GM15510 (cell line): Measurements from ENCODE around the gene TRAF5.

ENCODE experiments used
- POLR2A ChIP-seq: IDR thresholded peaks from 3 replicates; pipeline ENCODE4 v1.6.1; 2011; ENCODE audit warnings: borderline replicate concordance; ENCODE audit not compliant: insufficient read length; ENCODE audit errors: extremely low read depth

The TRAF5 gene

DNA sequence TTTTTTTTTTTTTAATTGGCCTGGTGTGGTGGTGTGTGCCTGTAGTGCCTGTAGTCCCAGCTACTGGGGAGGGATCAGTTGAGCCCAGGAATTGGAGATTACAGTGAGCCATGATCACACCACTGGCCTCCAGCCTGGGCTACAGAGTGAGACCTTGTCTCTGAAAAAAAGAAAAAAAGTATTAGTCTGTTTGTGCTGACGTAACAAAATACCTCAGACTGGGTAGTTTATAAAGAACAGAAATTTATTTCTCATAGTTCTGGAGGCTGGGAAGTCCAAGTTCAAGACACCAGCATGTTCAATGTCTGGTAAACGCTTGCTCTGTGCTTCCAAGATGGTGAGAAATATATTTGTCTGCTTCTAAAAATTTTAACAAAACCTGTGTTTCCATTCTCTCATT lies 25.8 kb downstream of the TRAF5 start:
- TF ChIP-seq POLR2A: no peak

DNA sequence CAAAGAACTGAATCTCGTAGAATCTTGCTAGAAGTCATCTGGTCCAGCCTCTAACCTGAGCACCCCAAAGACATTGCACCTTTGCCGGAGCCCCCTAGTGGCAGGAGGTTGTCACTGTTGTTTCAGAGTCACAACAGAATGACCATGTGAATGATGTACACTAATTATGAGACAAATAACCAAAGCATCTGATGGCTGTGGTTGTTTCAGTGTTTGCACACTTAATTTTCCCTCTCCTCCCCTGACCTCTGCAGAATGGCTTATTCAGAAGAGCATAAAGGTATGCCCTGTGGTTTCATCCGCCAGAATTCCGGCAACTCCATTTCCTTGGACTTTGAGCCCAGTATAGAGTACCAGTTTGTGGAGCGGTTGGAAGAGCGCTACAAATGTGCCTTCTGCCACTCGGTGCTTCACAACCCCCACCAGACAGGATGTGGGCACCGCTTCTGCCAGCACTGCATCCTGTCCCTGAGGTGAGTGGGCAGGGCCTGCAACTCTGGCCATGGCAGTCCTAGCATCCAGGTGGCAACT lies 26.4 kb downstream of the TRAF5 start:
- TF ChIP-seq POLR2A: no peak

DNA sequence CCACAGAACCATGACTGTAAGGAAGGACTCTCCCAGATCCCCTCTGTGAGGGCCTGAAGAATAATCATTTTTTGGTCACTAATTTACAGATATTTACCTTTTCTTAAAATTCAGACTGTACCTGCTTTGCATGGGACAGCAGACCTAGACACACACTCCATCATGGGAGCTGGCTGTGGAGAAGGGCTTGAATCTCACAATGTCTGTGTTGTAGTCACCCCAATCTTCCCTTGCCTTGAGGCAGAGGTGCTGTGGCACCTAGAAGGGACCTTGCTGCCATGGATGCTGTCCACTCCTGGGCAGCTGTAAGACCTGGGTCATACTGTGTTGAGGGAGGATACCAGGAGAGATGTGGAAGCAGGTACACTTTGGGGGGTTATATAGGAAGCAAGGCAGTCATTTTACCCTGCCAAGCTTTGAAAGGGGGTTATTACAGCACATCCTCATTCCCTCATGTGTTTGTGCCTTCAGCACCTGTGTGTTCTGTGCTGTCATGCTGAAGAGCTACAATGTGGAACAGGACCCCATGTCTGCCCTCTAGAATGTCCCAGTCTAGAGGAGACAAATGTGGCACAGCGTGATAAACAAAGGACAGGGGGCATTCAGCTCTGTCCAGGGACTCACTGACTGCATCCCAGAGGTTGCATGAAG lies 27.1 kb downstream of the TRAF5 start:
- TF ChIP-seq POLR2A: no peak

DNA sequence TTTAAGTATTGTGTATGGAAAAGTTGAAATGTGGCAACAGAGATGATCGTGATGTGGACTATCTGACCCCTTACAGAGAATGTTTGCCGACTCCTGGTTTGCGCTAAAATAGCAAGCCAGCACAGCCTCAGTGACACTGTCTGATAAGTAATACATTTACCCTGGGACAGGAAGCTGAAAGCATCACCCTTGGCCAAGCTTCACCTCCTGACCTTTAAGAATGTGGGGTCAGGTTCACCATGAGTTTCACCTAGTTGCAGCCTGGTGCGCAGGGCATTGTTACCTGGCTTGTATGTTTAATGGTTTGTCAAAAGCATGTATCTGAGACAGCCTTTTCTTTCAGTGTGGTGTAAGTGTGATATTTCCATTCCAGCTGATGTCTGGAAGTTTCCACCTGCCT lies 29.2 kb downstream of the TRAF5 start:
- TF ChIP-seq POLR2A: no peak

DNA sequence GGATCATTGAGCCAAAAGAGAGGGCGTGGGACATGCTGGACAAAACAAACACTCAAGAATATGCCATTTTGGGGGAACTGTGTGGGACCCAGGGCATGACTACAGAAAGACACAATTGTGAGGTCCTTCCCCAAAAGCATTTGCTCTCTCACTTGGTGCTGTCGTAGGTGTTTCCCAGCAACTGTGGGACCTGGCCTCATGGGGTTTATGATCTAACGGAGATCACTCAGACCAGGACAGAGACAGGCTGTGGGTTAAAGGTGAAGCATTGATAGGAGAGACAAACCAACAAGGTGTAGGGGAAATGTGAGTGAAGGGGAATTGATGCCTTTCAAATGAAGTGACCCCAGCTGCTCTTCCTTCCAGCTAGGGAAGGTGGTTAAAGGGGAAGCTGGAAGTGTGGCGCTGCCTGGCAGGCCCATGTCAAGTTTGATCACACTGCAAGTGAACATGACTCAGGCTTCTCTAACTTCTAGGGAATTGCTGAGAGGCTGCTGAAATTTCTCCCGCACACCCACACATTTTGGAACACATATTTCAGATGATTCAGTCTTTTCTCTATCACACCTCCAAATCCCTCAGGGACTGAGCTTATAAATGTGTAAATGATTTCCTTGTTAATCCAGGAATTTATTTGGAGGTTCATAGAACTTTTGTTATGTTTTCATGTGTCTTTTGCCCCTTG lies 30.2 kb downstream of the TRAF5 start:
- no peak for TF ChIP-seq POLR2A

DNA sequence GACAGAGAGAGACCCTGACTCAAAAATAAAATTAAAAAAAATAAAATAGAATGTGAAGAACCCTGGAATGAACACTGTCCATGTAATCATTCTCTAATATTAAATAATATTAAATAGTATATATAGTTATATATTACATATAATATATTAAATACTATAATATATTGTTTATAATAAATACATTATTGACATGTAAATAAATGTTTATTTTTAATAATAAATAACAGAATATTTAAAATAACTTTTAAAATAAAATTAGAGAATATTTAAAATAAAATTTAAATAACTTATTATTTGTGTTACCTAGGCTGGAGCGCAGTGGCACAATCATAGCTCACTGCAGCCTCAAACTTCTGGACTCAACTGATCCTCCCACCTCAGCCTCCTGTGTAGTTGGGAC lies 32.1 kb downstream of the TRAF5 start:
- TF ChIP-seq POLR2A: no peak

DNA sequence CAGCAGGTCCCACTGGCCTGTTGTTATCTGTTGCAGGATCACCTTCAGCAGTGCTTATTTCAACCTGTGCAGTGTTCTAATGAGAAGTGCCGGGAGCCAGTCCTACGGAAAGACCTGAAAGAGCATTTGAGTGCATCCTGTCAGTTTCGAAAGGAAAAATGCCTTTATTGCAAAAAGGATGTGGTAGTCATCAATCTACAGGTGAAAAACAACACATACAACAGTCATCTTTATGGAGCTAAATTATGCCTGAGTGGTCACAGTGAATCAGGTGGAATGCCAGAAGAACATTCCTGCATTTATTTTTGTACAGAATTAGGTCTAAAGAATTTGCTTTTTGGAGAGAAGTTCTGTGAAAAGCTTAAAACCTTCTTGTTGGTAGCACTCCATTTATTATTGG lies 33.2 kb downstream of the TRAF5 start:
- TF ChIP-seq POLR2A: no peak

DNA sequence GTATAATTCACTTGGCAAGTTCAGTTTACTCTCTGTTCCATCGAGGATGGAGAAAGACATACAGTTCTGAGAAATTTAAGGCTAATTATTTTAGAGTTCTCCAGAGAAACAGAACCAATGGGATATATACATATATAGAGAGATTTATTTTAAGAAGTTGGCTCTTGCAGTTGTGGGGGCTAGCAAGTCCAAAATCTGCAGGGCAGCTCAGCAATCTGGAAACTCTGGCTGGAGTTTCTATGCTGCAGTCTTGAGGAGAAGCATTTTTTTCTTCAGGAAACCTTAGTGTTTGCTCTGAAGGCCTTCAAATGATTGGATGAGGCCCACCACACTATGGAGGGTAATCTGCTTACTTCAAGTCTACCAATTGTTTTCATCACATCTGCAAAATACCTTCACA lies 34.6 kb downstream of the TRAF5 start:
- no peak for TF ChIP-seq POLR2A

DNA sequence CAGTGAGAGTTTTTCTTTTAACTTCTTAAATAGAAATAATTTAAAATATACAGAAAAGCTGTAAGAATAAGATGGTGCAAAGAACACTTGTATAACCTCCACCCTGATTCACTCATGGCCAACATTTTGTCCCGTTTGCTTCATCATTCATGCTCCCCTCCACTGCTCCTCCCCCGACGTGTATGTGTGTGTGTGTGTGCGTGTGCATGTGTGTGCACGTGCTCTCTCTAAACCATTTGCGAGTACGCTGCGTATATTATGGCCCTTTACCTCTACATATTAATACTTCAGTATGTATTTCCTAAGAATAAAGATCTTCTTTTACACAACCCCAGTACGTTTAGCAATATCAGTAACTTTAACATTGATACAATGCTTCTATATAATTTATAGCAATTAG lies 43.0 kb downstream of the TRAF5 start:
- TF ChIP-seq POLR2A: no peak

DNA sequence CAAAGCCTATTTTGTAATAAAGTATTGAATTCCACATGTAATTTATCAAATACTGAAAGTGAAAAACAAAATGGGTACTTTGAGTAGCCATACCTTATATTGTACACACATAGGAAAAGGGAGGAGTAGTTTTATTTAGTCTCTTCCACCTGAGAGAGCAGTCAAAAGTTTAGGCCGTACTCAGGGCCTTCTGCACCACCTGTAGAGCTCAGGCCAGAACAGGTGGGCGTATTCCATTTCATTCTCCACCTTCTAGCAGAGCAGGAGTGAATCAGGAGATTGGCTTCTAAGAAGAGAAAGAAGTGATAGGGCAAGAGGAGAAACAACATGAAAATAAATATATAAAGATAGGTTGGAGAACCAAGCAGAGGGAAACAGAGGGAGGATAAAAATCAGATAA lies 44.0 kb downstream of the TRAF5 start:
- no peak for TF ChIP-seq POLR2A

DNA sequence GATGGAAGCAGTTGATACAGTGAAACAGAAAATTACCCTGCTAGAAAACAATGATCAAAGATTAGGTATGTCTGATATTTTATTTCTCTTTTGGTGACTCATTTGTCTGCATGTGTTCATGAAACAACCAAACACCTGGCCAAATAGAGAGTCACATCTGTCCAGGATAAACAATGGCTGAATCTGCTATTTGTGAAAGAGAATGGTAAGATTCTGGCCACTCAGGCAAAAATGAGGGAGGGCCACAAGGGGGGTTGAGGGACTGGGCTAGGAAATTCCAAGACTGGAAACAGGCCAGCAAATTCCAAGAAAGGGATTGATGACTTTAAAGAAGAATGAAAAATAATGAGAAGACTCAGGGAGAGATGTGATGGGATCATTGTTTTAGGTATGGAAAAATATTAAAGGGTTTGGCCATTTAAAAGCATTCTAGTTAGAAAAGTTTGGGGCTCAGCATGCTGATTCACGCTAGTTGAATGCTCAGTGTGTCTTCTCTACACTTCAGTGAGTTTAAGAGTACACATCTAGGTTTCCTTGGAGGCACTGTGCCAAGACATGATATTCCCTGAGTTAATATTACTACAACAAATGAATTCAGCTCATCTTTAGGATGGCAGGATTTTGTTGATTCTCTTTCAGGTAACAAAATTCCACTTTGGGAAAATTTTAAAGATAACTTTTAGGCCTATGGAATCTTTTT lies 44.9 kb downstream of the TRAF5 start:
- TF ChIP-seq POLR2A: no peak

DNA sequence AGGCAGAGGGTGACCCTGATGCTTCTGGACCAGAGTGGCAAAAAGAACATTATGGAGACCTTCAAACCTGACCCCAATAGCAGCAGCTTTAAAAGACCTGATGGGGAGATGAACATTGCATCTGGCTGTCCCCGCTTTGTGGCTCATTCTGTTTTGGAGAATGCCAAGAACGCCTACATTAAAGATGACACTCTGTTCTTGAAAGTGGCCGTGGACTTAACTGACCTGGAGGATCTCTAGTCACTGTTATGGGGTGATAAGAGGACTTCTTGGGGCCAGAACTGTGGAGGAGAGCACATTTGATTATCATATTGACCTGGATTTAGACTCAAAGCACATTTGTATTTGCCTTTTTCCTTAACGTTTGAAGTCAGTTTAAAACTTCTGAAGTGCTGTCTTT lies 45.8 kb downstream of the TRAF5 start:
- TF ChIP-seq POLR2A: no peak

DNA sequence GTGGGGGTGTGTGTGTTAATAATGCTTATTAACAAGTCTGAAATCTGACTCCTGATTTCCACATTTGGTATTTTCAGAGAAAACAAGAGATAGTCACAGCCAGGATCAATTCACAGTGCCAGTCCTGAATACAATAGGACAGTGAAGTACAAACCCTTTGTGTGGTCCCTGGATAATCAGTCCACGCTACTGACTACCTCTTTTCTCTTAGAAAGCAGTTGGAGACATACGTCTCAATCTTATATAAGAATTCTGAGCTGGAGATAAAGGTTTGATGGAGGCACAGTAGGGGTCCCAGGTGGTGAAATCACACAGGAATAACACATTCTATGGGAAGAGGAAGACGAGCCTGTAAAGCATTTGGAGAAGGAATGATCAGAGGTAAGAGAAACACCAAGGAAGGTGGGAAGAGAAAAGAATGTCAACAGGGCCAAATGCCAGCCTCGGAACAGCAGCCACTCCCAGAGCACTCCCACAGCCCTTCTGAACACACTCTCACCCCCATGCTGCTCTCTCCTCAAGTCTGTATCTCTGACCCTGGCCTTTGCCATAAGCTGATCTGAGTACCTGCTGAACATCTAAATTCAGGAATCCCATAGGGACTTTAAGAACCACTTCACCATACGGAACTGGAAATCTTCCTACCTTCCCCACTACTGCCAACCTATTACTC lies 48.6 kb downstream of the TRAF5 start:
- no peak for TF ChIP-seq POLR2A

DNA sequence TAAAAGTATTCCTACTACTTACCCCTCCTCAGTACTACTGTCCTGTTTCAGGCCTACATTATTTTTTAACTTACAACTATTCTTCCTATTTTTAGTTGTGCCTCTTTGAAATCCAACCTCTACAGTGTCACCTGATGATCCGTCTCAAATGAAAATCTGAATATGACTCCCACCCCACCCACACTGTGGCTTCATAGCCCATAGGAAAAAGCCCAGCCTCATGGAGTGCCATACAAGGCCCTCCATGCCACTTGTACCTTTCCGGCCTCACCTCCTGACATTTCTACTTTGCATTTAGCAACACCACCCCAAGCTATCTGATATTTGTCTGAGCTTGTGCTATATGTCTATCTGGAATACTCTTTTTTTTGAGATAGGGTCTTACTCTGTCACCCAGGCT lies 49.3 kb downstream of the TRAF5 start:
- TF ChIP-seq POLR2A: no peak

DNA sequence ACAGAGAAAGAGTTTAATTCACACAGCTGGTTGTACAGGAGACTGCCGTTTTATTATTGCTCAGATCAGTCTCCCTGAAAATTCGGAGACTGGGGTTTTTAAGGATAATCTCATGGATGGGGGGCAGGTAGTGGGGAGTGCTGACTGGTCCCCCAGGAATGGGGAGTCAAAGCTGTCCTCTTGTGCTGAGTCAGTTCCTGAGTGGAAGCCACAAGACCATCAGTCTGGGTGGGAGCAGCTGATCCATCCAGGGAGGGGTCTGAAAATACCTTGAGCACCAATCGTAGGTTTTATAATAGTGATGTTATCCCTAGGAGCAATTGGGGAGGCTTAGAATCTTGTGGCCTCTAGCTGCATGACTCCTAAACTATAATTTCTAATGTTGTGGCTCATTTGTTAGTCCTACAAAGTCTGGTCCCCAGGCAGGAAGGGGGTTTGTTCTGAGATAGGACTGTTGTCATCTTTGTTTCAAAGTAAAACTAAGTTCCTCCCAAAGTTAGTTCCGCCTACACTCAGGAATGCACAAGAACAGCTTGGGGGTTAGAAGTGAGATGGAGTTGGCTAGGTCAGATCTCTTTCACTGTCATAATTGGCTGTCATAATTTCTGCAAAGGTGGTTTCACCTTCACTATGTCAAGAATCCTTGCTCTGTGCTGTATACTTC lies 50.3 kb downstream of the TRAF5 start:
- TF ChIP-seq POLR2A: no peak
